Brain pericyte (primary cell): ENCODE data around the gene GNPTAB.
"Not testable (repeated sequence)": the region's sequence is repeated elsewhere in the genome, so short reads cannot be mapped to it uniquely, and the experiment has no call there.

Source experiments
- DNase-seq: peaks from one replicate; pipeline ENCODE4 v3.0.0-alpha.2; 2012; ENCODE audit warnings: low read depth, low spot score

The GNPTAB gene

GRCh38 chr12:101737476-101737875 lies 93.3 kb downstream of the GNPTAB start:
- DNase-seq: no peak

GRCh38 chr12:101734482-101734881 lies 96.3 kb downstream of the GNPTAB start:
- not testable (repeated sequence) for DNase-seq

- DNase-seq: no peak
Observed at GRCh38 chr12:101733166-101733565, 97.6 kb downstream of the GNPTAB start.

- no peak for DNase-seq
Observed at GRCh38 chr12:101732318-101732717, 98.4 kb downstream of the GNPTAB start.

- DNase-seq: no peak
Observed at GRCh38 chr12:101729842-101730241, 100.9 kb downstream of the GNPTAB start.

- no peak for DNase-seq
Observed at GRCh38 chr12:101727098-101727497, 103.7 kb downstream of the GNPTAB start.

GRCh38 chr12:101722392-101722791 lies 108.4 kb downstream of the GNPTAB start:
- DNase-seq: no peak

GRCh38 chr12:101720118-101720517 lies 110.6 kb downstream of the GNPTAB start:
- DNase-seq: no peak

- DNase-seq: no peak
Observed at GRCh38 chr12:101719566-101719965, 111.2 kb downstream of the GNPTAB start.

GRCh38 chr12:101714877-101715444 lies 115.8 kb downstream of the GNPTAB start:
- DNase-seq: no peak

- no peak for DNase-seq
Observed at GRCh38 chr12:101713930-101714329, 116.8 kb downstream of the GNPTAB start.

- DNase-seq: no peak
Observed at GRCh38 chr12:101713059-101713682, 117.6 kb downstream of the GNPTAB start.

GRCh38 chr12:101710288-101710687 lies 120.5 kb downstream of the GNPTAB start:
- DNase-seq: no peak

- DNase-seq: no peak
Observed at GRCh38 chr12:101707131-101707782, 123.5 kb downstream of the GNPTAB start.

- no peak for DNase-seq
Observed at GRCh38 chr12:101706403-101706802, 124.4 kb downstream of the GNPTAB start.

- DNase-seq: no peak
Observed at GRCh38 chr12:101703487-101703886, 127.3 kb downstream of the GNPTAB start.

GRCh38 chr12:101700299-101700820 lies 130.4 kb downstream of the GNPTAB start:
- no peak for DNase-seq

- no peak for DNase-seq
Observed at GRCh38 chr12:101698800-101699347, 131.9 kb downstream of the GNPTAB start.

GRCh38 chr12:101697930-101698799 lies 132.6 kb downstream of the GNPTAB start:
- DNase-seq: no peak

GRCh38 chr12:101697197-101697929 lies 133.4 kb downstream of the GNPTAB start, which contains the start of gene CHPT1:
Gene CHPT1 (plus strand): TSS chr12:101697640. CDS start chr12:101697862, 222 bp downstream.
- no peak for DNase-seq
